GM12891 (cell line): ENCODE results near the gene NNAT.
A peak's percentile ranks its signal among the peaks of the same experiment; 100 is the strongest.

ENCODE experiments used
- DNase-seq: peaks from one replicate; pipeline ENCODE4 v3.0.0; 2011; ENCODE audit warnings: low spot score; ENCODE audit not compliant: insufficient read length
- FAIRE-seq: peaks from 2 replicates; lab custom pipeline; 2011; peaks lifted over from hg19 to GRCh38; lab: Jason Lieb, UNC
- PAX5 ChIP-seq: IDR thresholded peaks from 2 replicates; pipeline ENCODE4 v1.6.1; 2011; ENCODE audit warnings: low read length, moderate library complexity, mild to moderate bottlenecking; ENCODE audit not compliant: insufficient read depth, severe bottlenecking
- POLR2A ChIP-seq: IDR thresholded peaks from 2 replicates; pipeline ENCODE4 v1.6.1; 2011; ENCODE audit warnings: low read depth, low read length, control low read depth
- POLR2AphosphoS5 ChIP-seq: IDR thresholded peaks from 2 replicates; pipeline ENCODE4 v1.6.1; 2011; ENCODE audit warnings: low read depth, low read length, control low read depth
- POU2F2 ChIP-seq: IDR thresholded peaks from 2 replicates; pipeline ENCODE4 v1.6.1; 2011; ENCODE audit warnings: low read depth, mild to moderate bottlenecking, control low read depth, low read length, moderate library complexity
- SPI1 ChIP-seq: IDR thresholded peaks from 2 replicates; pipeline ENCODE4 v1.6.1; 2011; ENCODE audit warnings: low read depth, low read length, control low read depth
- TAF1 ChIP-seq: IDR thresholded peaks from 2 replicates; pipeline ENCODE4 v1.6.1; 2011; ENCODE audit warnings: low read depth, low read length, control low read depth

NNAT gene

GRCh38 chr20:37564388-37565133 lies 43.5 kb downstream of the NNAT start:
- peak; percentile 59 for FAIRE-seq
- TF ChIP-seq POLR2A (no peak), PAX5 (no peak)
- peak; percentile 77 for DNase-seq

- FAIRE-seq = no peak
- TF ChIP-seq POU2F2 = no peak
- no peak for TF ChIP-seq POLR2AphosphoS5
- TF ChIP-seq TAF1 = no peak
- TF ChIP-seq POLR2A = no peak
- no peak for TF ChIP-seq PAX5
- no peak for TF ChIP-seq SPI1
- DNase-seq = no peak
Measured at GRCh38 chr20:37565134-37565811, 44.2 kb downstream of the NNAT start.

- no peak for FAIRE-seq
Measured at GRCh38 chr20:37566590-37567330, 45.7 kb downstream of the NNAT start.

GRCh38 chr20:37567331-37567665 lies 46.2 kb downstream of the NNAT start:
- TF ChIP-seq POLR2AphosphoS5 (no peak), POU2F2 (no peak), SPI1 (no peak), PAX5 (no peak)
- FAIRE-seq (no peak), DNase-seq (no peak)

More at GRCh38 chr20:37566590-37567330, 45.7 kb downstream of the NNAT start:
- no peak for DNase-seq
- TF ChIP-seq POLR2A (no peak), POU2F2 (no peak), SPI1 (no peak), TAF1 (no peak), PAX5 (no peak), POLR2AphosphoS5 (no peak)

- FAIRE-seq (no peak), DNase-seq (no peak)
Measured at GRCh38 chr20:37567671-37568588, 46.9 kb downstream of the NNAT start.

GRCh38 chr20:37570419-37570818 lies 49.4 kb downstream of the NNAT start:
- DNase-seq (no peak), FAIRE-seq (no peak)

More at GRCh38 chr20:37567671-37568588, 46.9 kb downstream of the NNAT start:
- TF ChIP-seq TAF1 (no peak), POLR2AphosphoS5 (no peak)

GRCh38 chr20:37571033-37571432 lies 50.0 kb downstream of the NNAT start:
- no peak for TF ChIP-seq TAF1
- TF ChIP-seq PAX5 = no peak
- TF ChIP-seq POLR2A = no peak
- no peak for TF ChIP-seq POLR2AphosphoS5
- TF ChIP-seq SPI1 = no peak
- no peak for TF ChIP-seq POU2F2
- no peak for FAIRE-seq
- no peak for DNase-seq

More at GRCh38 chr20:37570419-37570818, 49.4 kb downstream of the NNAT start:
- no peak for TF ChIP-seq SPI1
- TF ChIP-seq POLR2A = no peak
- TF ChIP-seq TAF1 = no peak
- TF ChIP-seq POLR2AphosphoS5 = no peak
- no peak for TF ChIP-seq POU2F2
- no peak for TF ChIP-seq PAX5
